GM12878 (cell line): ENCODE data around the gene E2F2. TPM values are rescaled to one million over a fixed set of nuclear protein-coding genes. Genes with fewer than 3 reads are reported as not detected.

ENCODE experiments used
- ATF7 ChIP-seq: fragments of 450-650 bp; IDR thresholded peaks from 2 replicates; pipeline ENCODE4 v1.6.1; 2016; ENCODE audit warnings: low read depth, mild to moderate bottlenecking
- CBX5 ChIP-seq: sonication (generic); IDR thresholded peaks from 2 replicates; pipeline ENCODE4 v1.6.1; 2016; ENCODE audit warnings: low read depth, moderate library complexity, mild to moderate bottlenecking, inconsistent platforms
- CEBPB ChIP-seq, 2 experiments: fragments of 150-350 bp in 1 of 2; IDR thresholded peaks; 2 replicates each; pipeline ENCODE4 v1.6.1; 2012 to 2014; ENCODE audit warnings: low read depth in 2 of 2, low read length in 2 of 2, borderline replicate concordance in 1 of 2, inconsistent platforms in 1 of 2
- DPF2 ChIP-seq: fragments of 450-650 bp; IDR thresholded peaks from 2 replicates; pipeline ENCODE4 v1.6.1; 2017; ENCODE audit warnings: mild to moderate bottlenecking
- EED ChIP-seq: sonication (generic); IDR thresholded peaks from 2 replicates; pipeline ENCODE4 v1.6.1; 2016; ENCODE audit warnings: antibody characterized with exemption, low read depth
- HSF1 ChIP-seq: fragments of 150-350 bp; IDR thresholded peaks from 2 replicates; pipeline ENCODE4 v1.6.1; 2014; ENCODE audit warnings: mild to moderate bottlenecking, low read depth, low read length
- JUND ChIP-seq: IDR thresholded peaks from 2 replicates; pipeline ENCODE4 v1.6.1; 2012; ENCODE audit warnings: low read depth, mild to moderate bottlenecking, low read length, improper control_type of control experiment, moderate library complexity
- KDM1A ChIP-seq: fragments of 200-600 bp; sonication (generic); IDR thresholded peaks from 2 replicates; pipeline ENCODE4 v1.6.1; 2016; ENCODE audit warnings: borderline replicate concordance
- MYB ChIP-seq: fragments of 150-350 bp; IDR thresholded peaks from 2 replicates; pipeline ENCODE4 v1.6.1; 2014; ENCODE audit warnings: mild to moderate bottlenecking, low read depth, low read length, borderline replicate concordance
- NFYA ChIP-seq: IDR thresholded peaks from 2 replicates; pipeline ENCODE4 v1.6.1; 2011; ENCODE audit warnings: low read depth, mild to moderate bottlenecking, low read length, improper control_type of control experiment, borderline replicate concordance
- NFYB ChIP-seq: IDR thresholded peaks from 2 replicates; pipeline ENCODE4 v1.6.1; 2011; ENCODE audit warnings: low read depth, mild to moderate bottlenecking, low read length, improper control_type of control experiment, moderate library complexity; ENCODE audit not compliant: insufficient read depth
- NR2F1 ChIP-seq: fragments of 450-650 bp; conservative IDR thresholded peaks from 2 replicates; pipeline ENCODE4 v1.6.1; 2017; ENCODE audit warnings: mild to moderate bottlenecking
- PAX8 ChIP-seq: fragments of 450-650 bp; IDR thresholded peaks from 2 replicates; pipeline ENCODE4 v1.6.1; 2017; ENCODE audit warnings: mild to moderate bottlenecking, moderate library complexity
- PBX3 ChIP-seq: IDR thresholded peaks from 2 replicates; pipeline ENCODE4 v1.6.1; 2011; ENCODE audit warnings: mild to moderate bottlenecking, low read depth, low read length, moderate library complexity; ENCODE audit not compliant: insufficient replicate concordance
- RAD21 ChIP-seq: IDR thresholded peaks from 2 replicates; pipeline ENCODE4 v1.6.1; 2011; ENCODE audit warnings: mild to moderate bottlenecking, low read depth, low read length, moderate library complexity; ENCODE audit not compliant: insufficient read depth
- RUNX3 ChIP-seq: IDR thresholded peaks from 2 replicates; pipeline ENCODE4 v1.6.1; 2012; ENCODE audit warnings: low read length, inconsistent platforms
- SREBF2 ChIP-seq: IDR thresholded peaks from 2 replicates; pipeline ENCODE4 v1.6.1; 2012; ENCODE audit warnings: mild to moderate bottlenecking, low read length
- SRF ChIP-seq, 2 experiments: IDR thresholded peaks; 2 replicates each; pipeline ENCODE4 v1.6.1; 2011; ENCODE audit warnings: low read depth in 2 of 2, low read length in 2 of 2, mild to moderate bottlenecking in 1 of 2, moderate library complexity in 1 of 2
- SUPT20H ChIP-seq: IDR thresholded peaks from 2 replicates; pipeline ENCODE4 v1.6.1; 2011; ENCODE audit warnings: low read depth, mild to moderate bottlenecking, low read length, moderate library complexity, borderline replicate concordance; ENCODE audit not compliant: control insufficient read depth
- SUZ12 ChIP-seq: fragments of 200-600 bp; sonication (generic); IDR thresholded peaks from one replicate; pipeline ENCODE4 v1.6.1; 2018; ENCODE audit warnings: antibody characterized with exemption, mild to moderate bottlenecking; ENCODE audit not compliant: unreplicated experiment
- ZNF207 ChIP-seq: fragments of 450-650 bp; IDR thresholded peaks from 2 replicates; pipeline ENCODE4 v1.6.1; 2014; ENCODE audit warnings: antibody characterized with exemption, mild to moderate bottlenecking, borderline replicate concordance
- ZNF24 ChIP-seq: fragments of 450-650 bp; IDR thresholded peaks from 2 replicates; pipeline ENCODE4 v1.6.1; 2017; ENCODE audit warnings: antibody characterized with exemption, mild to moderate bottlenecking
- ZSCAN29 ChIP-seq: fragments of 450-650 bp; IDR thresholded peaks from 2 replicates; pipeline ENCODE4 v1.6.1; 2017; ENCODE audit warnings: mild to moderate bottlenecking, moderate library complexity
- polyA plus RNA-seq, 11 experiments: library from polyadenylated mRNA; depleted of rRNA in 4 of 11; unstranded in 6 of 11; stranded (reverse) in 5 of 11; fragments of >200 nt; fragmentation: Nextera tagmentation in 4 of 11; fragmentation: Illumina TruSeq in 1 of 11; extraction: Ambion mirVana in 4 of 11; extraction: Trizol in 1 of 11; gene quantifications; 1 replicate in 1 of 11; 2 replicates in 10 of 11; pipeline versions ENCODE4 v1.2.1 to v1.2.3, GENCODE V29; 2011 to 2016; ENCODE audit warnings: inconsistent platforms in 2 of 11, missing spikeins in 2 of 11, low read depth in 1 of 11
- total RNA-seq, 4 experiments: library from RNA; depleted of rRNA in 3 of 4; stranded (reverse); fragments of >200 nt in 3 of 4; fragmentation: Illumina TruSeq in 1 of 4; extraction: Trizol in 1 of 4; gene quantifications; 2 replicates each; pipeline versions ENCODE4 v1.2.1 to v1.2.3, GENCODE V29; 2013 to 2021
- TF ChIP-seq, protein P1 (sequence below): fragments of 150-350 bp; IDR thresholded peaks from 2 replicates; pipeline ENCODE4 v1.6.1; 2016; ENCODE audit warnings: low read depth, low read length

E2F2 gene
- total and polyA plus RNA-seq, 10 of the 15 experiments (the other 5 are each of a cell fraction or from before 2014, with no cell fraction given), result 3.8 to 27.2 (median 14.6) TPM

DNA sequence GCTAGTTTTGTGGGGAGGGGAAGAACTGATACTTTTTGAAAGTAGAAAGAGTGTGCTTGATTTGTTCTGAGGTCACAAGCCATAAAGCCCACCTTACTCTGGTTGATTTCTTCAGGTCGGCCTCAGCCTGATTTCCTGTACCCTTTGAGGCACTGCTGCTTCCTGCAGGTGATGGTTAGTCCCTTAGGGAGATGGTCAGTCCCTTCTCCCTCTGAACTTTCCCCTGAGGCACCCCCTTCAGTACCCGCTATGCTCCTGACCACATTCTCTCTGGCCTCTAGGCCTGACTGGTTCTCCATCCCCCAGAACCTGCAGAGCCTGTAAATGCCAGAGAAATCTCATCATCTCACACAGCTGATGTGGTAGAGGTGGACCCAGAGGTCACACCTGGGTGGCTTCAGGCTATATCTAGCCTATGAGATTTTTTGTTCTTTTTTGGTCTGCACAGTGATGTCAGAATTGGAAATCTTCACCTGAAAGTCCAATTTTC is 43.3 kb upstream of the E2F2 start (continued):
- TF ChIP-seq, protein P1, sequence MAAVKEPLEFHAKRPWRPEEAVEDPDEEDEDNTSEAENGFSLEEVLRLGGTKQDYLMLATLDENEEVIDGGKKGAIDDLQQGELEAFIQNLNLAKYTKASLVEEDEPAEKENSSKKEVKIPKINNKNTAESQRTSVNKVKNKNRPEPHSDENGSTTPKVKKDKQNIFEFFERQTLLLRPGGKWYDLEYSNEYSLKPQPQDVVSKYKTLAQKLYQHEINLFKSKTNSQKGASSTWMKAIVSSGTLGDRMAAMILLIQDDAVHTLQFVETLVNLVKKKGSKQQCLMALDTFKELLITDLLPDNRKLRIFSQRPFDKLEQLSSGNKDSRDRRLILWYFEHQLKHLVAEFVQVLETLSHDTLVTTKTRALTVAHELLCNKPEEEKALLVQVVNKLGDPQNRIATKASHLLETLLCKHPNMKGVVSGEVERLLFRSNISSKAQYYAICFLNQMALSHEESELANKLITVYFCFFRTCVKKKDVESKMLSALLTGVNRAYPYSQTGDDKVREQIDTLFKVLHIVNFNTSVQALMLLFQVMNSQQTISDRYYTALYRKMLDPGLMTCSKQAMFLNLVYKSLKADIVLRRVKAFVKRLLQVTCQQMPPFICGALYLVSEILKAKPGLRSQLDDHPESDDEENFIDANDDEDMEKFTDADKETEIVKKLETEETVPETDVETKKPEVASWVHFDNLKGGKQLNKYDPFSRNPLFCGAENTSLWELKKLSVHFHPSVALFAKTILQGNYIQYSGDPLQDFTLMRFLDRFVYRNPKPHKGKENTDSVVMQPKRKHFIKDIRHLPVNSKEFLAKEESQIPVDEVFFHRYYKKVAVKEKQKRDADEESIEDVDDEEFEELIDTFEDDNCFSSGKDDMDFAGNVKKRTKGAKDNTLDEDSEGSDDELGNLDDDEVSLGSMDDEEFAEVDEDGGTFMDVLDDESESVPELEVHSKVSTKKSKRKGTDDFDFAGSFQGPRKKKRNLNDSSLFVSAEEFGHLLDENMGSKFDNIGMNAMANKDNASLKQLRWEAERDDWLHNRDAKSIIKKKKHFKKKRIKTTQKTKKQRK, result no peak
- TF ChIP-seq MYB (no peak), RUNX3 (peak; percentile 94), ZSCAN29 (no peak), PBX3 (no peak), JUND (no peak), SREBF2 (no peak), RAD21 (peak; percentile 22; the same call in 1 of the 2 replicates), ZNF207 (no peak), EED (peak; percentile 98), HSF1 (no peak), CBX5 (no peak), NR2F1 (peak; percentile 86), SUPT20H (no peak), SRF (IDR thresholded peaks at IDR 0.05; ENCODE audit: low read depth in 2 of 2, low read length in 2 of 2) (no peak), CEBPB (IDR thresholded peaks at IDR 0.05; ENCODE audit: borderline replicate concordance in 1 of 2, low read depth in 2 of 2, low read length in 2 of 2) (no peak), PAX8 (no peak), NFYA (no peak), NFYB (no peak), DPF2 (0 out of 2 replicates have a peak, but pooled peaks have one; percentile 41), ZNF24 (peak; percentile 54; the same call in 1 of the 2 replicates), ATF7 (peak; percentile 46; the same call in 1 of the 2 replicates), KDM1A (no peak), SUZ12 (no peak)
